Body of pancreas (tissue), 4 donors: ENCODE data around the gene TTYH1. TPM values are rescaled to one million over a fixed set of nuclear protein-coding genes. Genes with fewer than 3 reads are reported as not detected.

ENCODE experiments used
- ATAC-seq: fragments of 150-250 bp; one replicate; pipeline ENCODE4 v1.9.1; 2016
- DNase-seq, 4 donors: peaks; one replicate each; pipeline ENCODE4 v3.0.0-alpha.2; 2019
- H3K27ac ChIP-seq, 4 donors: fragments of 200-600 bp; sonication (generic); 1 replicate in 3 of 4; 2 replicates in 1 of 4; pipeline versions ENCODE4 v1.5.1 to v1.6.1; 2016 to 2019; ENCODE audit warnings: mild to moderate bottlenecking in 1 of 4, mixed read lengths in 1 of 4, moderate library complexity in 1 of 4
- H3K27me3 ChIP-seq, 2 donors: fragments of 200-600 bp; sonication (generic); one replicate each; pipeline ENCODE4 v1.6.0; 2016; ENCODE audit warnings: mild to moderate bottlenecking in 1 of 2
- H3K36me3 ChIP-seq, 2 donors: fragments of 200-600 bp; sonication (generic); replicated peaks in 1 of 2; 2 replicates each; pipeline ENCODE4 v1.5.1; 2016; ENCODE audit warnings: low read depth in 2 of 2; ENCODE audit not compliant: insufficient read depth in 1 of 2
- H3K4me1 ChIP-seq: fragments of 200-600 bp; sonication (generic); one replicate; pipeline ENCODE4 v1.6.0; 2016
- H3K4me3 ChIP-seq, 2 donors: fragments of 200-600 bp; sonication (generic); 1 replicate in 1 of 2; 2 replicates in 1 of 2; pipeline ENCODE4 v1.5.1; 2016 to 2019
- H3K9me3 ChIP-seq, 3 donors: fragments of 200-600 bp; sonication (generic); 1 replicate in 2 of 3; 2 replicates in 1 of 3; pipeline ENCODE4 v1.5.1; 2016
- CTCF ChIP-seq, 7 experiments: fragments of 450-650 bp in 4 of 7; fragments of 200-600 bp in 3 of 7; sonication (generic) in 3 of 7; IDR thresholded peaks; one replicate each; pipeline ENCODE4 v1.5.1; 2016 to 2019; ENCODE audit warnings: antibody characterized with exemption in 7 of 7
- POLR2A ChIP-seq, 3 donors: fragments of 450-650 bp; IDR thresholded peaks; one replicate each; pipeline ENCODE4 v1.6.1; 2016; ENCODE audit warnings: antibody characterized with exemption in 3 of 3, mild to moderate bottlenecking in 2 of 3
- WGBS, 2 donors: methylation state at CpG; one replicate each; pipeline ENCODE4 v1.1.5; 2017; 5-methylcytosine and 5-hydroxymethylcytosine counted together
- intact Hi-C: fragments of 100-400 bp; cut with DNase I; formaldehyde crosslinking; loops from one replicate; pipeline ENCODE4 v1.15.1; 2023
- total RNA-seq, 2 donors: library from RNA; depleted of rRNA; stranded (reverse); fragments of >200 nt; gene quantifications; one replicate each; pipeline ENCODE4 v1.1.0, GENCODE V29; 2016

TTYH1 gene
- total RNA-seq, 2 donors from 2014 or later, result 20.5 to 88.7 TPM

GRCh38 chr19:54451331-54451871 lies 36.1 kb downstream of the TTYH1 start:
- DNase-seq (peak in 2 of 4 donors; percentile 28 to 59), ATAC-seq (no peak)
- intact Hi-C loops, result loop anchor here (10.0 kb wide), 1 partner anchor 1223 kb away; the partner anchor contains the start of gene EPN1
- Histone ChIP-seq H3K27me3 (no peaks in the 10 kb centered on the region), H3K9me3 (no peaks in the 10 kb centered on the region), H3K27ac (peak overlapping the region; percentile 6 to 100 (median 96)), H3K4me3 (no peak overlapping the region), H3K36me3 (peaks cover 17 to 38% of the 10 kb centered on the region in 2 donors), H3K4me1 (peaks cover 51% of the 10 kb centered on the region)
- peak; percentile 14 to 61 (median 60) for TF ChIP-seq POLR2A (IDR thresholded peaks at IDR 0.05)
- TF ChIP-seq CTCF (IDR thresholded peaks at IDR 0.05), result no peak
- WGBS, 2 donors, result 24 to 28% methylated on average over 9 of the region's 9 CpGs

GRCh38 chr19:54451997-54452396 lies 36.7 kb downstream of the TTYH1 start:
- Histone ChIP-seq H3K4me1 (peaks cover 45% of the 10 kb centered on the region), H3K27ac (peak overlapping the region; percentile 1 to 100 (median 96)), H3K4me3 (no peak overlapping the region), H3K9me3 (no peaks in the 10 kb centered on the region), H3K36me3 (peaks cover 23 to 44% of the 10 kb centered on the region in 2 donors), H3K27me3 (no peaks in the 10 kb centered on the region)
- TF ChIP-seq POLR2A (IDR thresholded peaks at IDR 0.05) (no peak), CTCF (IDR thresholded peaks at IDR 0.05) (no peak)
- no peak for ATAC-seq
- peak in 1 of 4 donors; percentile 55 for DNase-seq
- intact Hi-C loops, result loop anchor here (10.0 kb wide), 1 partner anchor 1223 kb away; the partner anchor contains the start of gene EPN1
- 36 to 52% methylated on average over 11 of the region's 11 CpGs for WGBS, 2 donors

DNA sequence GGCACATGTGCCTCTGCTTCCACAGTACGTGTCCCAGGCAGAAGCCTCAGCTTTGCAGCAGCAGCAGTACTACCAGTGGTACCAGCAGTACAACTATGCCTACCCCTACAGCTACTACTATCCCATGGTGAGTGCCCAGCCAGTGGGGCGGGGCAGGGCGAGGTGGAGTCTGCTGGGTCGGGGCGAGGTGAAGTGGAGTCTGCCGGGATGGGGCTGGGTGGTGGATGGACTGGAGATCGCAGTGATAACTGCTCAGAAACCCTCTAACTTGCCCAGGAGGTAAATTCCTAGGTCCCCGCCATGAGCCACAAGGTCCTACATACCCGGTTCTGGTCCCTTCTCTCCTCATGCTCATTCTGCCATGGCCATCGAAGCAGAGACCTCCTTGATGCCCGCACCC lies 37.4 kb downstream of the TTYH1 start:
- Histone ChIP-seq H3K27ac (peak overlapping the region in 3 of 4 donors; percentile 94 to 100 (median 98)), H3K4me1 (peaks cover 42% of the 10 kb centered on the region), H3K27me3 (no peaks in the 10 kb centered on the region), H3K4me3 (no peak overlapping the region), H3K36me3 (peaks cover 26 to 50% of the 10 kb centered on the region in 2 donors), H3K9me3 (no peaks in the 10 kb centered on the region)
- TF ChIP-seq POLR2A (IDR thresholded peaks at IDR 0.05) (no peak), CTCF (IDR thresholded peaks at IDR 0.05) (no peak)
- DNase-seq (no peak), ATAC-seq (no peak)
- intact Hi-C loops, result loop anchor here (10.0 kb wide), 1 partner anchor 1222 kb away; the partner anchor contains the start of gene EPN1
- 62 to 71% methylated on average over 11 of the region's 11 CpGs for WGBS, 2 donors

DNA sequence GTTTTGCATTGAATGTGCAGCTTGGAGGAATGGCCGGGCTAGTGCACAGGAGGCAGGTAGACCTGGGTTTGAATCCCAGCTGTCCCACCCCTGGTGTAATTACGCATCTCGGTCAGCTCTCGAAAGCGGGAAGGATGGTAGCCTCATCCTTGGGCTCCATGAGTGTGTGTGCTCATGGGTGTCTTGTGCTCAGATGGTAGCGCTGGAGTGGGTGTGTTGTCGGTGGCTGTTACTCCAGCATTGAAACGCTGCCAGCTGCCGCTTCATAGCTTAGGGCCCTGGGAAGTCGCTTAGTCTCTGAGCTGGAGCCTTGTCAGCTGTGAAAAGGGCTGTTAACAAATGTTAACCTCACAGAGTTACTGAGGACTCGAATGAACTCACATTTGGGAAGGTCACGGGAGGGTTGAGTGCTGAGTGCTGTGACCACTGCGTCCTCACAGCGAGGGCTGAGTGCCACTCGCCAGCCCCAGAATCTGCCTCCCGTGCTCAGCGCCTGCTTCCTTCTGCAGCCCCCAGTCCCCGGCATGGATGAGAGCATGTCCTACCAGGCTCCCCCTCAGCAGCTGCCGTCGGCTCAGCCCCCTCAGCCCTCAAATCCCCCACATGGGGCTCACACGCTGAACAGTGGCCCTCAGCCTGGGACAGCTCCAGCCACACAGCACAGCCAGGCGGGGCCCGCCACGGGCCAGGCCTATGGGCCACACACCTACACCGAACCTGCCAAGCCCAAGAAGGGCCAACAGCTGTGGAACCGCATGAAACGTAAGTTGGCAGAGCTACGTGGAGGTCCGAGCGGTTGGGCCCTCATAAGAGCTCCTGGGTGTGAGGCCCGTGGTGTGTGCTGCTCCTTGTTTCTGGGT lies 38.9 kb downstream of the TTYH1 start:
- H3K27me3 ChIP-seq, result no peaks in the 10 kb centered on the region
- intact Hi-C loops, result loop anchor here (10.0 kb wide), 1 partner anchor 1221 kb away; the partner anchor contains the start of gene EPN1
- no peak for ATAC-seq
- no peaks in the 10 kb centered on the region for H3K9me3 ChIP-seq
- TF ChIP-seq CTCF (IDR thresholded peaks at IDR 0.05) (no peak), POLR2A (IDR thresholded peaks at IDR 0.05) (no peak)
- H3K27ac ChIP-seq, result peak overlapping the region in 3 of 4 donors; percentile 11 to 100 (median 32)
- peaks cover 39 to 64% of the 10 kb centered on the region in 2 donors for H3K36me3 ChIP-seq
- H3K4me1 ChIP-seq, result peaks cover 57% of the 10 kb centered on the region
- 83 to 88% methylated on average over 19 to 29 of the region's 31 CpGs for WGBS, 2 donors
- H3K4me3 ChIP-seq, result no peak overlapping the region
- no peak for DNase-seq
